HEK293 (cell line): Measurements from ENCODE around the gene IRAK2.

ENCODE experiments used
- BCL11B ChIP-seq: fragments of 450-650 bp; formaldehyde crosslinking; IDR thresholded peaks from 2 replicates; pipeline ENCODE4 v1.5.1; 2016; ENCODE audit warnings: low read depth, missing biosample characterization, missing genetic modification characterization
- YY1 ChIP-seq: fragments of 450-650 bp; formaldehyde crosslinking; IDR thresholded peaks from 2 replicates; pipeline ENCODE4 v1.5.1; 2018; ENCODE audit warnings: missing biosample characterization, missing genetic modification characterization
- ZFP3 ChIP-seq: fragments of 450-650 bp; formaldehyde crosslinking; IDR thresholded peaks from 2 replicates; pipeline ENCODE4 v1.5.1; 2016; ENCODE audit warnings: low read depth, missing biosample characterization, missing genetic modification characterization
- ZNF561 ChIP-seq: fragments of 450-650 bp; IDR thresholded peaks from 2 replicates; pipeline ENCODE4 v1.5.1; 2018; ENCODE audit warnings: missing biosample characterization, missing genetic modification characterization, borderline replicate concordance
- ZNF660 ChIP-seq: fragments of 450-650 bp; IDR thresholded peaks from 2 replicates; pipeline ENCODE4 v1.5.1; 2018; ENCODE audit warnings: missing biosample characterization, mild to moderate bottlenecking, missing genetic modification characterization
- TF ChIP-seq, protein P1 (sequence below): fragments of 450-650 bp; formaldehyde crosslinking; IDR thresholded peaks from 2 replicates; pipeline ENCODE4 v1.5.1; 2016; ENCODE audit warnings: missing biosample characterization, missing genetic modification characterization
- TF ChIP-seq, protein P2 (sequence below): fragments of 450-650 bp; formaldehyde crosslinking; IDR thresholded peaks from 2 replicates; pipeline ENCODE4 v1.5.1; 2016; ENCODE audit warnings: missing biosample characterization, missing genetic modification characterization

DNA sequence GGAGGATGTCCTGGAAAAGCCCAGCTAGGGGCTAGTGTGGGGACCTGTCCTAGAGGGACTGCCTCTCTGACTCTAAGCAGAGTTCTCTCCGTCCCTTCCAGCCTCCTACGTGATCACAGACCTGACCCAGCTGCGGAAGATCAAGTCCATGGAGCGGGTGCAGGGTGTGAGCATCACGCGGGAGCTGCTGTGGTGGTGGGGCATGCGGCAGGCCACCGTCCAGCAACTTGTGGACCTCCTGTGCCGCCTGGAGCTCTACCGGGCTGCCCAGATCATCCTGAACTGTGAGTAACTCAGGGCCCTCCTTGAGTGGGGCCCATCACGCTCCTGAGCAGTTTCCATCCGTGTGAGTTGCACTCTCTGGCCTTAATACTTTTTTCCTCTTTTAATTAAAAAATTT lies 13.0 kb downstream of the IRAK2 start:
- TF ChIP-seq BCL11B = no peak
- TF ChIP-seq, protein P1, sequence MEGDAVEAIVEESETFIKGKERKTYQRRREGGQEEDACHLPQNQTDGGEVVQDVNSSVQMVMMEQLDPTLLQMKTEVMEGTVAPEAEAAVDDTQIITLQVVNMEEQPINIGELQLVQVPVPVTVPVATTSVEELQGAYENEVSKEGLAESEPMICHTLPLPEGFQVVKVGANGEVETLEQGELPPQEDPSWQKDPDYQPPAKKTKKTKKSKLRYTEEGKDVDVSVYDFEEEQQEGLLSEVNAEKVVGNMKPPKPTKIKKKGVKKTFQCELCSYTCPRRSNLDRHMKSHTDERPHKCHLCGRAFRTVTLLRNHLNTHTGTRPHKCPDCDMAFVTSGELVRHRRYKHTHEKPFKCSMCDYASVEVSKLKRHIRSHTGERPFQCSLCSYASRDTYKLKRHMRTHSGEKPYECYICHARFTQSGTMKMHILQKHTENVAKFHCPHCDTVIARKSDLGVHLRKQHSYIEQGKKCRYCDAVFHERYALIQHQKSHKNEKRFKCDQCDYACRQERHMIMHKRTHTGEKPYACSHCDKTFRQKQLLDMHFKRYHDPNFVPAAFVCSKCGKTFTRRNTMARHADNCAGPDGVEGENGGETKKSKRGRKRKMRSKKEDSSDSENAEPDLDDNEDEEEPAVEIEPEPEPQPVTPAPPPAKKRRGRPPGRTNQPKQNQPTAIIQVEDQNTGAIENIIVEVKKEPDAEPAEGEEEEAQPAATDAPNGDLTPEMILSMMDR (tag by site-specific recombination) = no peak
- no peak for TF ChIP-seq ZNF660 (tag by site-specific recombination)
- TF ChIP-seq ZNF561 (tag by site-specific recombination) = no peak
- TF ChIP-seq YY1 (tag by site-specific recombination) = no peak
- no peak for TF ChIP-seq ZFP3 (tag by site-specific recombination)
- TF ChIP-seq, protein P2, sequence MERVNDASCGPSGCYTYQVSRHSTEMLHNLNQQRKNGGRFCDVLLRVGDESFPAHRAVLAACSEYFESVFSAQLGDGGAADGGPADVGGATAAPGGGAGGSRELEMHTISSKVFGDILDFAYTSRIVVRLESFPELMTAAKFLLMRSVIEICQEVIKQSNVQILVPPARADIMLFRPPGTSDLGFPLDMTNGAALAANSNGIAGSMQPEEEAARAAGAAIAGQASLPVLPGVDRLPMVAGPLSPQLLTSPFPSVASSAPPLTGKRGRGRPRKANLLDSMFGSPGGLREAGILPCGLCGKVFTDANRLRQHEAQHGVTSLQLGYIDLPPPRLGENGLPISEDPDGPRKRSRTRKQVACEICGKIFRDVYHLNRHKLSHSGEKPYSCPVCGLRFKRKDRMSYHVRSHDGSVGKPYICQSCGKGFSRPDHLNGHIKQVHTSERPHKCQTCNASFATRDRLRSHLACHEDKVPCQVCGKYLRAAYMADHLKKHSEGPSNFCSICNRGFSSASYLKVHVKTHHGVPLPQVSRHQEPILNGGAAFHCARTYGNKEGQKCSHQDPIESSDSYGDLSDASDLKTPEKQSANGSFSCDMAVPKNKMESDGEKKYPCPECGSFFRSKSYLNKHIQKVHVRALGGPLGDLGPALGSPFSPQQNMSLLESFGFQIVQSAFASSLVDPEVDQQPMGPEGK (tag by site-specific recombination) = no peak
